Astrocyte of the cerebellum (primary cell): ENCODE measurements around the gene C4A.

ENCODE experiments used
- DNase-seq: peaks from one replicate; pipeline ENCODE4 v3.0.0-alpha.2; 2011; ENCODE audit warnings: low read depth
- H3K4me3 ChIP-seq: 2 replicates; pipeline ENCODE4 v1.5.1; 2011; ENCODE audit warnings: mild to moderate bottlenecking, low read depth, low read length, moderate library complexity
- CTCF ChIP-seq: IDR thresholded peaks from 2 replicates; pipeline ENCODE4 v1.5.1; 2012; ENCODE audit warnings: low read length, low read depth, moderate library complexity, mild to moderate bottlenecking; ENCODE audit errors: missing control alignments
- in situ Hi-C: cut with HindIII; loops from 2 replicates; pipeline ENCODE4 v1.10.0; 2017; ENCODE audit warnings: low sequenced_read_pairs

C4A gene

GRCh38 chr6:32050562-32050961 lies 68.7 kb downstream of the C4A start:
- in situ Hi-C loops: no loop called here
- DNase-seq: no peak
- H3K4me3 ChIP-seq: no peak overlapping the region
- no peak for TF ChIP-seq CTCF
